Measurements from ENCODE around the gene PBXIP1.
A peak's percentile ranks its signal among the peaks of the same experiment; 100 is the strongest.

Gene PBXIP1

GRCh38 chr1:154956544-154956941, 644 bp upstream of the PBXIP1 start:
- no peak for DNase-seq (ENCODE audit: low read depth)

DNA sequence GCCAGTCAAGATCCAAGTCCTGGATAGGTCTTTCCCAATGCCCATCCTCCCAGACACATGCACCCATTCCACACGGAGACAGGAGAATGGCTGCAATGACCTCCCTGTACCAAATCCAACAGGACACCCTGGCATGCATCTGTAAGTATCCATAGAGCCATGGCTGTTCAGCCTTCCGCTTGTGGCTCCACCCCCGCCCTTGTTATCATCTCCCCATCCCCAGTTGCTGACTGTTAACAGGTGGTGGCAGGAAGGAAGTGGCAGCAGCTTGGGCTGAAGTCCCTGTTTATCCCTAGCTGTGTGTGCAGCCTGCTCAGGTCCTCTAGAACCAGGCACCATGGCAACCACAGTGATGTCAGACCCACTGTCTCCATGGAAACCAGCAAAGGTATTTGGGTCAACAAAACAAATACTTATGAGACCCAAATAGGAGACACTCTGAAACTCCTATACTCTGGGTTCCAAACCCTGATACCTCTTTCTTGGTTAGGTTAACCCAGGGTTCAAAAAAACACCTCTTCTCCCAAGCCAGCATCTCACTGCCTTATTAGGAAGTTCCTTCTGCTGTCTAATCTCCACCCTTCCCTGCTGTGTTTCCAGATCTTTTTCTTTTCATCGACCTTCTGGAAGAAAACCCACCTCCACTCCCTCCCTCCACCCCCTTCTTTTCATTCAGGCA, 721 bp downstream of the PBXIP1 start:
- DNase-seq (ENCODE audit: low read depth) = no peak

DNA sequence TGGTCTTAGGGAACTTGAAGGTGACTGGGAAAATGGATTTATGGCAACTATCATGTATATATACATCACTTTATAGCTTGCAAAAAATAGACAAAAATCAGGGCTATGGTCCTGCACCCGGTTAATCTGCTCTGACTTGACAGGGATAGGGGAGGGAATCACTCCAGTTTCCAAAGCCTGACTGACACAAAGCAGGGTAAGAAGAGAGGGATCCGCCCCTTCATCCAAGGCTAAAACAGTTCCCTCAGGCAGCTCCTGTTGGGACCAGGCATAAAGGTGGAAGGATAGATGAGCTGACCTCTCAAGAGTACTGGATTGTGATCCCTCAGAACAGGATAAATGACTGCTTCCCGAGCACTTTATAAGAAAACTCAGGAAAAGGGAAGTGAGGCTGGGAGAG, 1.4 kb downstream of the PBXIP1 start:
- no peak for DNase-seq (ENCODE audit: low read depth)

DNA sequence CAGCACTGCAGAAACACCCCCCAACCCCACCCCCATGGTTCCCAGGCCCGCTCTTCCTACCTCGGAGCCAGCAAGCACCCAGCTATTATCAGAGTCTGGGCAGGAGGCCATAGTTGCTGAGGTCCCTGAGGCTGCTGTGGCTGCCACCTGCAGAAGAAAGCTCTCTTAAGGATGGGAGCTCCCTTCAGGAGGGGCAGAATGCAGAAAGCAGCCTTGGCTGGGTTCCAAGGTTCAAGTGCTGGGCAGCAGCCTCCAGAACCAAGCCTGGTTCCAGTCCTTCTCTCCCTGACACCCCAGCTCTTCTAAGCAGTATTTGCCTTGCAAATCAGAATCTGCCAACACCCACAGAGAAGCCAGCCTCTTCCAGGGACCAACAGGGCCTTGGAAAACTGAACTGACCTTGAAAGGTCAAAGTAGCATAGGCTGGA, 2.3 kb downstream of the PBXIP1 start:
- no peak for DNase-seq (ENCODE audit: low read depth)

DNA sequence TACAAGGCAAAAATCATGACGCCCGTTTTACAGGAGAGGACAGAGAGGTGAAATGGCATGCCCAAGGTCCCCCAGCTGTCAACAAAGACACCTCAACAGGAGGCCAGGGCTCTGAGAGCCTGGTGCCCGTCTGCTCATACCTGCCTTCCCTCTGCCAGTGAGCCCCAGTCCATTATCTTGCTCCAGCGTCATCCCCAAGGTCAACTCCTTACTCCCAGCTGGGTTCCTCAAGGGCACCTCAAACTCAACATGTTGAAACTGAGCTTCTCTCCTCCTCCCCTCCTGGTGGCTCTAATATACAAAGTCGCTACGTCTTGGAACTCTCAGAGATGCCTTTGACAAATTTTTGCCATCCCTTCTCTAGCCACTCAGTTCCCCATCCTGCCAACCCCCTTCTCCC, 3.2 kb downstream of the PBXIP1 start:
- DNase-seq (ENCODE audit: low read depth) = no peak

GRCh38 chr1:154951901-154952657, 3.8 kb downstream of the PBXIP1 start:
- no peak for DNase-seq (ENCODE audit: low read depth)

- DNase-seq (ENCODE audit: low read depth) = no peak
Measured at GRCh38 chr1:154948079-154948478, 7.8 kb downstream of the PBXIP1 start.

DNA sequence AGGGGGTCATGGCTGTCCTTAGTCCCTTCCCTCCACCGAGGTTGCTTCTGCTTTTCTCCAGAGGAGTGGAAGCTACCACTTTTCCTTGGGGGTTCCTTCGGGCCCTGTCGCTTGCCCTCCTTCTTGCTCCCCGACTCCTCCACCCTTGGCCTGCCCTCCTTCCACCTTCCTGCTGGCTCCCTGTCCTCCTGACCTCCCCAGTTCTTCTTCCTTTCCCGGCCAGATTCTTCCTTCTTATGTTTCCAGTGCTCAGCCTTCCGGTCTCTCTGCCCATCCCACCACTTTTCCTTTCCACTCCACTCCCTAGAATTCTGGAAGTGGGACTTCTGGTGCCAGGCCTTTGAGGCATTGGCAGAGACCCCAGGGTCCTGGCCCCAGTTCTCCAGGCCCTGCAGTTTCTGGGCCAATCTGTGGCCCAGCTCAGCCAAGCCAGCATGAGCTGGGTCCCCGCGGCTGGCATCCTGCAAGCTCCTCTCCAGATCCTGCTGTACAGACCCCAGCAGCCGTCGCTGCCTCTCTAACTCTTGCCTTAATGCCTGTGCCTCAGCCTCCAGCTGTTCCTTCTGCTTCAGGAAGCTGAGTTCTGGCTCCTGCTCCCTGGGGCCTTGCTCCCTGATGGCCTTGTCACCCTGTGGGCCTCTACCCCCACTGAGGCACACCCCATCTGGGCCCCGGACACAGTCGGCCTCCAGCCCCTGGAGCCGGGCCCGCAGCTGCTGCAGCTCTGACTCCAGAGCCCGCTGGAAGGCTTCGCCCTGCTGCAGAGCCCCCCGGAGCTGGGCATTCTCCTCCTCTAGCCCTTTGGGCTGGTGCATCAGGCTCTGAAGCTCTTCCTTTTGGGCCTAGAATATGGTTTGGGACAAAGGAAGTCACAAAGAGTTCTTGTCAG, 9.7 kb downstream of the PBXIP1 start:
- no peak for DNase-seq (ENCODE audit: low read depth)

- DNase-seq (ENCODE audit: low read depth) = no peak
Measured at GRCh38 chr1:154945160-154945961, 10.5 kb downstream of the PBXIP1 start.

DNA sequence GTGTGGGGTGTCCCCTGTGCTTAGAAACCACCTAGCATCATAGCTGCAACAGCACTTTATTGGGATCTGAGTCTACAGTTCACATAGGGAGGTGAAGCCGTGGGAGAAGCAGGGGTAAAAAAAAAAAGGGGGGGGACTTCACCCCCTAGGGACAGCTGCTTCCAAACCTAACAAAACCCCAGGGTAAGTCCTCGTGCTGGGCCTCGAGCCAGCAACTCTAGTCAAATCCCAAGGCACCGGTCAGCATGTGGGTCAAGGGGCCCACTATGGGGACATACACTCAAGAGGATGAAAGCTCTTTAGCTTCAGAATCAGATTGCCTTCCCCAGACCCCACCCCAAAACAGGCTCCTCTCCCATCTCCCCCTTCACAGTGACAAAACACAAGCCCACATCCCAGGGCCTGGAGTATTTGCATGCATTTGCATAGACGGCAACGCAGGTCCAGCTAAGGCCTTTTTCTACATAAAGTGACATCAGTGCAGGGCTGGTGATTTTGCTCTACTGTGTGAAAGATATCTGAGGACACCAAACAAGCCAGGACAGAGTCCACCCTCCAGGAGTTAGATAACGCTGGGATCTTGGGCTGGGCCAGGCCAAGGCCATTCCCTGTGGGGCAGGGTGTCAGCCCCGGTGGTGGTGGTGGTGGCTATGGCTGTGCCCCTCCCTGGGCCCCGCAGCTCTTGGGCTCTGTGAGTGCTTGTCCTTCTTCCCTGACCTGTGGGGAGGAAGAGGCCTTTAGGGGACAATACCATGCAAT, 11.3 kb downstream of the PBXIP1 start:
- no peak for DNase-seq (ENCODE audit: low read depth)

DNA sequence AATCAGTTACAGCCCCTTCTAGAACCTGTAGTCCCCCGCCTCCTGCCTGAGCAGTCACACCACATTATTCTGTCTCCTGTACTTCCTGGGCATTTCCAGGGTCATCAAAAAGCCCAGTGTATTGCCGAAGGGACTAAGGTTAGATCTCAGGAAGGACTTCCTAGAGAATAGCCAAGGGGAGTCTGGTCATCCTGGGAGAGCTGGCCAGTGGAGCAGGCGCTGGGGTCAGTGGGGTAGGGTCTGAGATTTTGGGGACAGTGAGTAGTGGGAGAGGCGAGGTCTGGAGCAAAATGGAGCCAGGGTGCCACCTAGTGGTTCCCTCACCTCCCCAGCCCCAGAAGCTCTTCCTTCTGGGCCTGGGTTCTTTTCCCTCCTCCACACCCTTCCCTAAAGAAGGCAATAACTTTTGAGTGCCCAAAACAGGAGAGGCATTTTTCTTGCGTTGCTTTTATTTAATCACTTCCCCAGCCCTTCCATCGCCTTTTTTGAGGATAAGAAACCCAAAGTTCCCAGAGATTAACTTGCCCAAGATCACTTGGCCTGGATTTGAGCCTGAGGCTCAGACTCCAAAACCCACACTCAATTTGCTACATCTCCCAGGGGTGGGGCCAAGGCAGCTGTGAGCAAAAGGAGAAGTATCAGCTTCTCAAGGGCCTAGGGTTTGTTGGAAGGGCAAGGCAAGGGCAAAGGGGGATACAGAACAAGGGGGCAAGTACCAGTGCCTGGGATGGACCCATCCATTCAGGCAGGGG, 12.1 kb downstream of the PBXIP1 start:
- DNase-seq (ENCODE audit: low read depth) = no peak

DNA sequence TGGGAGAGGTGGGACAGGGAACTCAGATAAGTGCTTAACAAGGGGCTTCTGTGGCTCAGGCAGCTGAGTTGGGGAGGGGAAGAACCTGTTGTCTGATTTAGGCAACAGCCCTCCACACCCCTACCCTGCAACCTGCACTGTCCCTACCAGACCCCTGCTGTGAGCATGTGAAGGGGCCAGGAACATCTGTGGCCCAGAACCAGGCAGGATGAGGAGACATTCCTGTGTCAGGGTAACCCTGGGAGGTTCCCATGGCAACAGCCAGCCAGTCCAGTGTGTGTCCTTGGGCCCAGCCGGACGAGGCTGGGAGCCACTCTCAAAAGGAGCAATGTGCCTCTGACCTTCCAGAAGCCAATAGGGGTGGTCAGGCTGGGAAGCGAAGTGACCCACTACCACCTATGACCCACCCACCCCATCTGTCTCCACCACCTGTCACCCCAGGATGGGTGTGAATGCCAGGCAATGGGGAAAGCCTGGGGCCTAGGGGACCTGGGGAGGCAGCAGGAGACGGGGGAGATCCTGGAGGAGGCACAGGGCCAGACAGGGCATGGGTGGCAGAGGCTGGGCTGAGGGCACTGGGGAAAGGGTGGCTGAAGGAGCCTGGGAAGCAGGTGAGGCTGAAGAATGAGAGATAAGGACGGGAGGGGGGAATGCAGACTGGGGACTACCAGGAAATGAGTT, 14.4 kb downstream of the PBXIP1 start:
- no peak for DNase-seq (ENCODE audit: low read depth)

DNA sequence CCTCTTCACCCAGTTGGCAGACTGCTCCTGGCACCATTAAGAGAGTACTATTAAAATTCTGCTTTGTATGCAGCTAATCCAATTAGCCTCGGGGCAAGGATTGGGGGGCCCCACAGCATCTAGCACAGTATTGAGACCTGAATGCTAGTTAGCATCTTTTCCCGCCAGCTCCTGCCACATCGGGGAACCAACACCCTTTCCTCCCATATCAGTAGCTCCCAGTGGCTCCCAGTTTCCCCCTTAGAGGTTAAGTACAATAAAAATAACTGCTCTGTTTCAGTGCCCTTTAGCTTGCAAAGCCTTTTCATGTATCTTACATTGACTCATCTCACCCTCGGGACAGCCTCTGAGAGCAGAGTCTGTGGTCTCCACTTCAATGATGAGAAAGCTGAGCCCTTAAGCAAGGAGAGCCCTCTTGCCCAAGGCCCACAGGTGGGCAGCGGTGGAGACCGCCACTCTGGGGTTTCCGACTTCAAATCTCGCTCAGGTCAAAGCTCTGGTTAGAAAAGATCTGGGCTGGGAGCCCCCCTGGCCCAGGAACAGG, 15.2 kb downstream of the PBXIP1 start:
- no peak for DNase-seq (ENCODE audit: low read depth)

GRCh38 chr1:154940213-154940560, 15.7 kb downstream of the PBXIP1 start:
- no peak for DNase-seq (ENCODE audit: low read depth)

- no peak for DNase-seq (ENCODE audit: low read depth)
Measured at GRCh38 chr1:154938604-154939399, 17.1 kb downstream of the PBXIP1 start.

DNA sequence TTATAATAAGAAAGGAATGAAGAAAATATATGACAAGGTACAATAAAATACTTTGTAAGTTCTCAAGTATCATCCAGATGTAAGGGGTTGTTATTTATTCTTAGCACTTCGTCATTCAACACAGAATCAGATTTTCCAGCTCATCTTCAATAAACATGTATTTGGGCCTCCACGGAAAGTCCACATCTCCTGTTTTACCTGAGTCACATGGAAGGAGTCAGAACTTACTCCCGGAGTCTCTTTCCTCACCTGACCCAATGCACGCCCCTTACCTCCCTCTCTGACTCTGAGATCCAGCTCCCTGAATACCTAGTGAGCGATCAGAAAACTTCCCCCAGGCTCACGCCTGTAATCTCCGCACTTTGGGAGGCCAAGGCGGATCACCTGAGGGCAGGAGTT, 17.9 kb downstream of the PBXIP1 start:
- no peak for DNase-seq (ENCODE audit: low read depth)

DNA sequence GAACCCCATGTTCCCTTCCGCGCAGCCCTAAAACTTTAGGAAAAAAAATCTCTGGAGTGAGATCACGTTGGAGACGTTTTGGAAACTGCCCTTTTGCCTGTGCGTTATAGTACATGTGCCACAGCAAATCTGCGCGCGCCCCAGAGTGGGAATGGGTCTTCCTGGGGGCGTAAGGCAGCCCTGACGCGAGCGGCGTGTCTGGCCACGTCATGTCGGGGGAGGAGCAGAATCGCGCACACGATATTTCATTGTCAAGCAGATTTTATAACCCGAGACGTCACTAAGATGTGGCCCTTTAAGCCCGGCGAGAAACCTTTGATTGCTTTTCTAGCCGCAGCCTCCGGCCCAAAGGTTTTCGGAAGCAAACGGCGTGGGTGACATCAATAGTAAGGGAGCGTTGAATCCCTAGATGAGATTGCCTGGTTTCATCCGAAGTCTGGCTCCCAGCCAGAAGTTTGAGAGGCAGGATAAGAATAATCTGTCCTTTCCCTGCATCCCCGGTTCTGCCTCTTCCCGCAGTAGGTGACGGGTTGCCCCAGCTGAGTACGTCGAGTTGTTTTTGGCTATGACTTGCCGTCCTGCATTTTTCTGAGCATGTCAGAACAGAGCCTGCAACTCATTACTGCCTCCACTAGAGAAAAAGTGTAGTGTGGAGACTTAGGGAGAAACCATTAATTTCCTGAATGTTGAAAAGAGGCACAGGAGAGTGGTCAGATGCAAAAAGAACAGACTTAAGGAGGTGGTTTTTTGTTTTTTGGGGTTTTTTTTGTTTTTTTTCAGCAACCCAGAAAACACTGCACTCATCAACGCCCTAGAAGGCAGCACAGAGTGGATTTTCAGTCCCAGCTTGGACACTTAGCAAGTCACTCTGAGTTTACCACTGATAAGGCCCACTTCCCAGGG, 18.6 kb downstream of the PBXIP1 start:
- peak; percentile 68 for DNase-seq (ENCODE audit: low read depth)
